K562 (cell line): ENCODE data around the gene SEPHS2. TPM values are rescaled to one million over a fixed set of nuclear protein-coding genes. Genes with fewer than 3 reads are reported as not detected.

ENCODE experiments used
- EGR1 ChIP-seq: fragments of 450-650 bp; conservative IDR thresholded peaks from 2 replicates; pipeline ENCODE4 v1.6.1; 2017; ENCODE audit warnings: mild to moderate bottlenecking
- ETV5 ChIP-seq: sonication (generic); formaldehyde crosslinking; IDR thresholded peaks from 2 replicates; pipeline ENCODE4 v1.4.0; 2020; ENCODE audit warnings: low read depth, mild to moderate bottlenecking, missing genetic modification reagents
- GABPA ChIP-seq: fragments of 200-800 bp; sonication (Bioruptor generic); conservative IDR thresholded peaks from 2 replicates; pipeline ENCODE4 v1.6.1; 2016; ENCODE audit warnings: low read depth, missing genetic modification characterization, missing compliant biosample characterization
- HSF4 ChIP-seq: fragments of 250-450 bp; sonication (Bioruptor Pico); IDR thresholded peaks from 2 replicates; pipeline ENCODE4 v2.1.2; 2022; ENCODE audit warnings: mild to moderate bottlenecking, moderate library complexity, borderline replicate concordance
- IFI16 ChIP-seq: fragments of 250-450 bp; sonication (Bioruptor Pico); IDR thresholded peaks from 2 replicates; pipeline ENCODE4 v2.1.2; 2022; ENCODE audit warnings: mild to moderate bottlenecking, inconsistent platforms
- NFXL1 ChIP-seq: fragments of 450-650 bp; formaldehyde crosslinking; IDR thresholded peaks from 2 replicates; pipeline ENCODE4 v1.4.0; 2021; ENCODE audit warnings: mild to moderate bottlenecking
- NR2C2 ChIP-seq, 2 experiments: fragments of 200-800 bp in 1 of 2; sonication (Bioruptor generic) in 1 of 2; sonication (generic) in 1 of 2; formaldehyde crosslinking in 1 of 2; IDR thresholded peaks; 2 replicates each; pipeline versions ENCODE4 v1.6.1 to v1.8.0; 2016 to 2022; ENCODE audit warnings: mild to moderate bottlenecking in 1 of 2, missing compliant biosample characterization in 1 of 2, missing genetic modification characterization in 1 of 2, missing genetic modification reagents in 1 of 2
- PRMT5 ChIP-seq: sonication (generic); formaldehyde crosslinking; IDR thresholded peaks from 2 replicates; pipeline ENCODE4 v1.5.0; 2020; ENCODE audit warnings: missing genetic modification reagents
- RFX5 ChIP-seq: IDR thresholded peaks from 2 replicates; pipeline ENCODE4 v1.6.1; 2011; ENCODE audit warnings: low read depth, mild to moderate bottlenecking, improper control_type of control experiment, low read length
- SMARCB1 ChIP-seq: IDR thresholded peaks from 2 replicates; pipeline ENCODE4 v1.6.1; 2011; ENCODE audit warnings: improper control_type of control experiment, low read depth; ENCODE audit not compliant: insufficient read length
- STAT5B ChIP-seq: fragments of 250-450 bp; sonication (Bioruptor Pico); IDR thresholded peaks from 2 replicates; pipeline ENCODE4 v1.8.0; 2021; ENCODE audit warnings: mild to moderate bottlenecking, inconsistent platforms
- STAT6 ChIP-seq: sonication (generic); formaldehyde crosslinking; IDR thresholded peaks from 2 replicates; pipeline ENCODE4 v1.8.1; 2023; ENCODE audit warnings: mild to moderate bottlenecking, missing genetic modification reagents
- XRCC3 ChIP-seq: fragments of 450-650 bp; IDR thresholded peaks from 2 replicates; pipeline ENCODE4 v1.6.1; 2017; ENCODE audit warnings: mild to moderate bottlenecking, moderate library complexity
- ZC3H4 ChIP-seq: sonication (generic); formaldehyde crosslinking; IDR thresholded peaks from 2 replicates; pipeline ENCODE4 v1.9.0; 2021; ENCODE audit warnings: missing genetic modification reagents, borderline replicate concordance
- ZNF217 ChIP-seq: sonication (generic); formaldehyde crosslinking; IDR thresholded peaks from 2 replicates; pipeline ENCODE4 v1.8.0; 2022; ENCODE audit warnings: mild to moderate bottlenecking, missing genetic modification reagents
- ZNF444 ChIP-seq: fragments of 250-450 bp; sonication (Bioruptor Pico); IDR thresholded peaks from 2 replicates; pipeline ENCODE4 v1.4.0; 2020; ENCODE audit warnings: mild to moderate bottlenecking, moderate library complexity
- ZSCAN32 ChIP-seq: fragments of 450-650 bp; formaldehyde crosslinking; IDR thresholded peaks from 2 replicates; pipeline ENCODE4 v1.4.0; 2020; ENCODE audit warnings: mild to moderate bottlenecking, moderate library complexity
- polyA plus RNA-seq, 8 experiments: library from polyadenylated mRNA; depleted of rRNA in 4 of 8; stranded (reverse) in 5 of 8; unstranded in 3 of 8; fragments of >200 nt; fragmentation: Nextera tagmentation in 2 of 8; fragmentation: Illumina TruSeq in 1 of 8; extraction: Ambion mirVana in 2 of 8; extraction: Trizol in 1 of 8; gene quantifications; 2 replicates each; pipeline versions ENCODE4 v1.2.1 to v1.2.3, GENCODE V29; 2011 to 2014; ENCODE audit warnings: inconsistent platforms in 1 of 8, missing spikeins in 1 of 8
- total RNA-seq, 7 experiments: library from RNA; depleted of rRNA in 6 of 7; stranded (reverse); fragments of >200 nt in 6 of 7; fragmentation: Illumina TruSeq in 2 of 7; extraction: Trizol in 2 of 7; gene quantifications; 2 replicates each; pipeline versions ENCODE4 v1.2.1 to v1.2.3, GENCODE V29; 2011 to 2021; ENCODE audit warnings: low replicate concordance in 1 of 7
- TF ChIP-seq, protein P1 (sequence below), 2 experiments: fragments of 450-650 bp in 1 of 2; sonication (generic) in 1 of 2; formaldehyde crosslinking in 1 of 2; IDR thresholded peaks in 1 of 2; conservative IDR thresholded peaks in 1 of 2; 2 replicates each; pipeline versions ENCODE4 v1.6.1 to v1.8.1; 2016 to 2023; ENCODE audit warnings: mild to moderate bottlenecking in 2 of 2, moderate library complexity in 2 of 2, inconsistent platforms in 1 of 2, missing genetic modification reagents in 1 of 2

The SEPHS2 gene
- total and polyA plus RNA-seq, 9 of the 15 experiments (the other 6 are each of a cell fraction or from before 2014, with no cell fraction given) = 20.9 to 90.6 (median 43.4) TPM

GRCh38 chr16:30445149-30445407 lies 596 bp downstream of the SEPHS2 start (continued):
- TF ChIP-seq, protein P1, sequence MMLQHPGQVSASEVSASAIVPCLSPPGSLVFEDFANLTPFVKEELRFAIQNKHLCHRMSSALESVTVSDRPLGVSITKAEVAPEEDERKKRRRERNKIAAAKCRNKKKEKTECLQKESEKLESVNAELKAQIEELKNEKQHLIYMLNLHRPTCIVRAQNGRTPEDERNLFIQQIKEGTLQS (IDR thresholded peaks at IDR 0.05) = no peak
- TF ChIP-seq, protein P1 (CRISPR knock-in tag; conservative IDR thresholded peaks at IDR 0.05) = no peak
- no peak for TF ChIP-seq ZSCAN32
- TF ChIP-seq ZC3H4 (CRISPR knock-in tag) = 0 out of 2 replicates have a peak, but pooled peaks have one; percentile 8
- no peak for TF ChIP-seq NFXL1 (CRISPR knock-in tag)
- TF ChIP-seq IFI16 (CRISPR knock-in tag) = no peak
- TF ChIP-seq STAT6 = no peak
- TF ChIP-seq GABPA = no peak
- no peak for TF ChIP-seq SMARCB1
- TF ChIP-seq HSF4 (CRISPR knock-in tag) = no peak
- TF ChIP-seq EGR1 = no peak
- TF ChIP-seq ETV5 (CRISPR knock-in tag) = 0 out of 2 replicates have a peak, but pooled peaks have one; percentile 2
- no peak for TF ChIP-seq PRMT5 (CRISPR knock-in tag)
- TF ChIP-seq ZNF217 (CRISPR knock-in tag) = no peak
- no peak for TF ChIP-seq XRCC3
- TF ChIP-seq ZNF444 = no peak
- TF ChIP-seq RFX5 = no peak
- no peak for TF ChIP-seq STAT5B (CRISPR knock-in tag)
- no peak for TF ChIP-seq NR2C2 (CRISPR knock-in tag; IDR thresholded peaks at IDR 0.05)
- TF ChIP-seq NR2C2 (tag; IDR thresholded peaks at IDR 0.05) = no peak
